HG02759 (cell line): ENCODE results near the gene VSIG8.
A peak's percentile ranks its signal among the peaks of the same experiment; 100 is the strongest.

ENCODE experiments used
- ATAC-seq: cut with Tn5 transposase; IDR thresholded peaks from one replicate; pipeline ENCODE4 v1.9.1; 2021; ENCODE audit warnings: mild to moderate bottlenecking, moderate library complexity; ENCODE audit not compliant: unreplicated experiment

VSIG8 gene

GRCh38 chr1:159859767-159860322 lies 2.6 kb downstream of the VSIG8 start:
- ATAC-seq: no peak

DNA sequence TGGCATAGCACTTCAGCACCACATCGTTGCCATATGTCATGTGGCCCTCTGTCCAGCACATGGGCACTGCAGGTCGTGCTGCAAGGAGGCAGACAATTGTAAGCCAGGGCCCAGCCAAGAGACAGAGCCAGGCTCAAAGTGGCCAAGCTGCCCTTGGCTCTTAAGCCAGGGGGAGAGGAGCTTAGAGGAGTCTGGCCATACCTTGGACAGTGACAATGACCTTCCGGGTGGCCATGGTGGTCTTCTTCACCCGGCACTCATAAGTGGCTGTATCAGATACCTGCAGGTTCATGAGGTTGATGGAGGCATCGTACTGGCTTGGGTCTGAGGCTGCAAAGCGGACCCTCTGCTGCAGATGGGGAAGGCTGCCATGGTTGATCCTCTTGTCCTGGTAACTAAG lies 4.6 kb downstream of the VSIG8 start:
- ATAC-seq: no peak

- no peak for ATAC-seq
Observed at GRCh38 chr1:159856576-159856975, 5.9 kb downstream of the VSIG8 start.

DNA sequence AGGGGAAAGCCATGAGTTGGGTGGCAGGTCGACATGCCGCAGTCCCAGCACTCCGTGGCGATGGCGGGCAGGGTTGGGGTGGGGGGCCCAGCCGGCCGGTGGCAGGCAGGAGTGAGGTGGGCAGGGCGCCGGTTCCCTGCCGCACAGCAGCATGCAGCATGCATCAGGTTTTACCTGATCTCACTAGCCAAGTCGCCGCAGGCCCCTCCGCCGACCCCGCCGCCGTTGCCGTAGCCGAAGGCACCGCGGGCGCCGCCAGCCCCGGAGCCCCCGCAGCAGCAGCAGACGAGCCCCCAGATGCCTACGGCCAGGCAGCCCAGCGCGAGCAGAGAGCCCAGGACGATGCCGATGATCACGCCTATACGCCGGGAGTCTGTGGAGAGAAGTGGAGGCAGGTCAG lies 6.7 kb downstream of the VSIG8 start:
- ATAC-seq: no peak

DNA sequence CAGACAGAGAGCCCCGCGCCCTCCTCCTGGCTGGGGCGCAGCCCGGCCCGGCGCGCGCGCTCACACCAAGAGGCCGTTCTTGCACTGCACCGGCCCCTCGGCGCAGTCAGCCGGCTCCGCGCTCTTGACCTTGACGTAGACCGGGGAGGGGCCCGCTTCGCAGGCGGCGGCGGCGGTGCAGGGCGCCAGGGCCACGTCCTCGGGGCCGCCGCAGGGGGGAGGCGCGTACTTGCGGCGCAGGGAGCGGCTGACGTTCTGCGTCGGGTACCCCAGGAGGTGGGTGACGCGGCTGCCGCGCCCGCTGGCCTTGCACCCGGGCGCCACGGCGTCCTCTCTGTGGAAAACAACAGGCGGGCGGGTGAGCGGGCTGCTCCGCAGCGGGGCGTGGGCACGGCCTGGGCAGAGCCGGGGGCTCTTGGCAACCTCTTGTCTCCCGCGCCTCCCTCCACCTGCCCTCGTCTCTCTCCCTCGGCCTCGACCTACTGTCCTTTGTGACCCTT lies 7.7 kb downstream of the VSIG8 start:
- peak; percentile 93 for ATAC-seq

DNA sequence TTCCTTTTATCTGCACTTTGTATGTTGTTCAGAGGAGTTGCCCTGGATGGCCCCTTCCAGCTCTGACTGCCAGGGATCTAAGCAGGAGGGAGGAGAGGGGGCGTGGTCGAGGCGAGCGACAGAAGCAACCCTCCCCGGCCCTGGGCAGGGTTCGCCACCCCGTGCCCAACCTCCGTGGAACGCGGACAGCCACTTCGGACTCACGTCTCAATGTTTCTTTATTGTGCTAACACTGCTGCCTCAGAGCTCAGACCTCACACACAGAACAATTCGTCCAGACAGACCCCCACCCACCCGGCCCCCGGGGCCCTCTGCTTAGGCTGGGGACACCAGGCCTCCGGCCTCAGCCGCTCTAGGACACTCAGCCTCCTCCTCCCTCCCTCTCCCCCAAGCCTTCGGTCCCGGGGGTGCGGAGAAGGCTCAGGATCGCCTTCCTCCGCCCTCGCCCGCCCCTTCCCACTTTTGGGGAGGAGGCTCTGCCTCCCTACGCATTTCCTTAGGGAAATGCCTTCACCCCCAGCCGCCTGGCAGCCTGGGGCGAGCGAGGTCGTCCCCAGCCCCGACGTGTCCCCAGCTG lies 8.3 kb downstream of the VSIG8 start:
- peak; percentile 10 for ATAC-seq

DNA sequence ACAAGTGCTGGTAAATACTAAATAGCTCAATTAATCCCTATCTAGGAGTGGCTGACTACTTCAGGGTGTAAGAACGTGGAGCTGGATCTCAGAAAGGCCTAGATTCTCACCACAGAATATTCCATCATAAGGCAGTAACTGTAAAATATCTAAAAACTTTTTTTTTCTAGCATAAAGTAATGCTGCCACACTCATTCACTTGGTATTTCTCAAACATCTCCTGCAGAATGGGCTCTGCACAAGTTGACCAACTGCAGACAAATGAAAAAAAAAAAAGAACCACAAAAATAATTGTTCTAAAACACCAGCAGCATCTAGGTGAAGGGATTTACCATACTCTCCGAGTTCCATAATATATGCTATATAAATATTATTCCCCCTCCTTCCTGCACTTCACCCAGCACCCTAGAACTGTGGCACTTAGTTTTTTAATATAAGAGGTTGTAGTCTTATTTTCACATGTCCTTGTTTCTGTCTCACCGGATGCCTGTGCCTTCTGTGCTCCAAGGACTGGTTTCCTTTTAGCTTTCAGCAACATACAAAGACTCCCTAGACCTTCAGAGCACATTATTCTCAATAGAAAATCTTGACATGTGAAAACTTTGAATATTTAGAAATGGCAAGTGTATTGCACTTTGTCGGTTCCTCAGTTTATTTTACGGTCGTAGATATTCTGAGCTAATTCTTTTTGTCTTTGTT lies 8.9 kb downstream of the VSIG8 start:
- ATAC-seq: no peak

DNA sequence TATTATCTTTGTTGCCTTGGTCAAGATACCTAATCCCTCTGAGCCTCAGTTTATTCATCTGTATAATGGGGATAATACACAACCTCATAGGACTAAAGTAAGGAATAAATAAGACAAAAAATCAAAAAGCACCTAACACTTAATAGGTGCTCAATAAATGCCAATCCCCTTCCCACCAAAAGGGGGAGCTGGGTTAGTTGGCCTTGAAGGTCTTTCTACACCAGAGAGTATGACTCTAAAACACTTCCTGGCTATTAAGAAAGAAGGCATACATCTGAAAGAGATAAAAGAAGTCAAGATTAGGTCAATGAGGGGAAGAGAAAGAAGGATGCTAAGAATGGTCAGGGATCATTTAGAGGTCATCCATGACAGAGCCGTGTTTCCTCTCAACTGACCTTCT lies 11.1 kb downstream of the VSIG8 start:
- ATAC-seq: no peak

- ATAC-seq: no peak
Observed at GRCh38 chr1:159849626-159850366, 12.7 kb downstream of the VSIG8 start.

DNA sequence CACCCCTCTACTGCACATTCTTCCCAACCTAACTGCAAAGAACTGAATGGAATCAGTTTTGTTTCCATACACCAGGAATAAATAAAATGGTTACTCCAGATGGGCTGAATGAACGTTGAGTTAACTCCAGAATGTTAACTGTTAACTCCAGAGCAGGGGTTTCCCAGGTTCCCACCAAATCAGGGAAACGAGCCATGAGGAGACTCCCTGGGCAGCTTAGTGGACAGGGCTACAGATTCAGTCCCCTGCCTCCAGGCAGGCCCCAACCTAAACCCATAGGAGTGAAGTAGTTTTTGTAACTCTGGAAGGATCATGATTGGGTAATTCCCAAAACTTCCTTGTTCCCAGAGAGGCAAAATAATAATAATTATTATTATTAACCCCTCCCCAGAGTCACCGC lies 14.1 kb downstream of the VSIG8 start:
- no peak for ATAC-seq

DNA sequence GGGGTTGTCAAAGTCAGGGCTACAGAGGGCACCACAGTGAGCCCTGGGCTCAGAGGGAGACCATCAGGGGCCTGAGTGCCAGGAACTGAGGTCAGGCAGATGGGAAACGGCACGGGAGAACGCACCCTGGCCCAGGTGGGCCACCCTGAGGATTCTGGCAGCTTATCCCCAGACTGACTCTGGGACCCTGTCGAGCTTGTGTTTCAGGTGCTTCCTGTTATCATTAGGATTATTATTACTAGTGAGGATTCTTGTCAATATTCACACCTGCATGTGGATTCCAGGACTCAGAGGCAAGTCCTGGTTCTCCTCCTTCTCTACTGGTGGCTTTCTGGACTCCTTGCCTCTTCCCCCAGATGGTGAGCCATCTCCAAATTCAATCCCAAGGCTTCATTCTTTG lies 15.2 kb downstream of the VSIG8 start:
- no peak for ATAC-seq

DNA sequence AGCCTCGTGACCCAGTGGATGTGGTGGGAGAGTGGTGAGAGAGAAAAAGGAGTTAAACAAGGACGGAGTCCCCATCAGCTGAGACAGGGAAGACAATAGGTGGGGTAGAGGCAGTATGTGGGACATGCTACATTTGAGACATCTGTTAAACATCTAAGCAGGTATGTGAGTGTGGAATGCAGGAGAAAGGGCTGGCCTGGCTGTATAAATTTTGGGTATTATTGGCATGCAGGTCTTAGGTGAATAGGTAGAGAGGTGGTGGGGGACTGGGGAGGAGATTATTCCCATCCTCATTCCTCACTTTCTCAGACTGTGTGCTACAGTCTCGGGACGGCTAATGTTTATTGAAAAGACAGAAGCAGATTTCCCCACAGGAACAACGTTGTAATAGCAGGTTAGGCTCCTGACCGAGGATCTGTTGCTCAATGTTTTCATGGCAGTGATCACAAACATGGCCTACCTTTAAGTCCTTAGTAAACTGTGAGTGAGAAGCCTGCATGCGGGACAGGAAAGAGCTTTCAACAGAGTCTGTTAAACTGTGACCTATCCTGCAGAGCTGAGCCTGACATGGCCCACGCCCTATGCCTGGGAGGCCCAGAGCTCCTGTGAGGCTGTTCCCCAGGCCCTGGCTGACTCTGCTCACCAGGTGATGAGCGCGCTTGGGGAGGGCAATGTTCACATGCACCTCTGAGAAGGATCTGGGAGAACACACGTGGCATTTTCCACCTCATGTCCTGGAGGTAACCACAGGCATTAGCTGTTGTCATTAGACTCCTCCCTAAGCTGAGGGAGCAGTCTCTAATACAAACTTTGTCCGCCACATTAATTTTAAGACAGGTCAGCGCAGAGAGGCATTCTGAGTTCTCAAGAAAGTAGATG lies 16.5 kb downstream of the VSIG8 start:
- ATAC-seq: no peak

GRCh38 chr1:159843459-159843858 lies 19.0 kb downstream of the VSIG8 start:
- ATAC-seq: no peak

GRCh38 chr1:159841749-159842148 lies 20.7 kb downstream of the VSIG8 start:
- no peak for ATAC-seq

- ATAC-seq: peak; percentile 63
Observed at GRCh38 chr1:159839116-159839849, 23.2 kb downstream of the VSIG8 start.

GRCh38 chr1:159838715-159839114 lies 23.7 kb downstream of the VSIG8 start:
- peak; percentile 63 for ATAC-seq

DNA sequence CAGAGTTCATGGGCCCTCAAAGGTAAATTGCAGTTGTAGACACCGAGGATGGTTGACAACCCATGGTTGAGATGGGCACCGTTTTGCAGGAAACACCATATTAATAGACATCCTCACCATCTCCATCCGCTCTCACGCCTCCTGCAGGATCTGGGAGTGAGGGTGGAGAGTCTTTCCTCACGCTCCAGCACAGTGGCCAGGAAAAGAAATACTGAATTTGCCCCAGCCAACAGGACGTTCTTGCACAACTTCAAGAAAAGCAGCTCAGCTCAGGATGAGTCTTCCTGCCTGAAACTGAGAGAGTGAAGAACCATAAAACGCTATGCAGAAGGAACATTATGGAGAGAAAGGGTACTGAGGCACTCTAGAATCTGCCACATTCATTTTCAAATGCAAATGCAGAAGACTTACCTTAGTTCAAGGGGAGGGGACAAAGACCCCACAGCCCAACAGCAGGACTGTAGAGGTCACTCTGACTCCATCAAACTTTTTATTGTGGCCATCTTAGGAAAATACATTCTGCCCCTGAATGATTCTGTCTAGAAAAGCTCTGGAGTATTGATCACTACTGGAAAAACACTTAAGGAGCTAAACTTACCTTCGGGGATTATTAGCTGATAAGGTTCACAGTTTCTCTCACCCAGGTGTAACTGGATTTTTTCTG lies 26.5 kb downstream of the VSIG8 start:
- no peak for ATAC-seq

DNA sequence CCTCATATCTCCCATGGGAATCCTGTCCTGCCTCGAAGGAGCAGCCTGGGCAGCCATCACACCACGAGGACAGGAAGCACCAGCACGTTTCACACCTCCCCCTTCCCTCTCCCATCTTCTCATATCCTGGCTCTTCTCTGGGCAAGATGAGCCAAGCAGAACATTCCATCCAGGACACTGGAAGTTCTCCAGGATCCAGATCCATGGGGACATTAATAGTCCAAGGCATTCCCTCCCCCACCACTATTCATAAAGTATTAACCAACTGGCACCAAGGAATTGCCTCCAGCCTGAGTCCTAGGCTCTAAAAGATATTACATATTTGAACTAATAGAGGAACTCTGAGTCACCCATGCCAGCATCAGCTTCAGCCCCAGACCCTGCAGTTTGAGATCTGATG lies 27.1 kb downstream of the VSIG8 start:
- no peak for ATAC-seq

GRCh38 chr1:159832309-159832708 lies 30.1 kb downstream of the VSIG8 start:
- ATAC-seq: no peak
